Measurements from ENCODE around the gene PHIP. TPM values are rescaled to one million over a fixed set of nuclear protein-coding genes. Genes with fewer than 3 reads are reported as not detected.

The PHIP gene
- total RNA-seq, 1 experiment from 2014 or later = 53.6 TPM

- no peak for TF ChIP-seq CTCF (conservative IDR thresholded peaks at IDR 0.05)
- H3K27ac ChIP-seq (ENCODE audit: insufficient read length, low read depth, low read length) = no peak overlapping the region
- H3K9me3 ChIP-seq (ENCODE audit: control insufficient read depth, low read depth, low read length) = no peaks in the 10 kb centered on the region
- H3K4me3 Mint-ChIP-seq = no peak overlapping the region
- H4K8ac ChIP-seq (replicated peaks; ENCODE audit: insufficient read length, low read depth, low read length) = no peak overlapping the region
- no peak overlapping the region for H3K18ac ChIP-seq (ENCODE audit: insufficient read length, low read depth, low read length)
- peaks cover 25 to 53% (median 45%) of the 10 kb centered on the region in 3 experiments for H3K36me3 Mint-ChIP-seq (ENCODE audit: insufficient read depth in 1 of 3, low read depth in 3 of 3)
- no peaks in the 10 kb centered on the region for H3K23me2 ChIP-seq (ENCODE audit: insufficient read length, low read depth, low read length, poor library complexity, severe bottlenecking)
- H3K27me3 Mint-ChIP-seq (ENCODE audit: low read depth) = no peaks in the 10 kb centered on the region
- H2AFZ ChIP-seq (ENCODE audit: low read length) = no peak overlapping the region
- no peaks in the 10 kb centered on the region for H3K9me3 Mint-ChIP-seq
- H3K4me1 Mint-ChIP-seq = peaks cover 9 to 18% of the 10 kb centered on the region in 2 experiments
- no peak overlapping the region for H4K5ac ChIP-seq (ENCODE audit: insufficient read length, low read depth, low read length)
- no peak for DNase-seq
- H2BK120ac ChIP-seq (ENCODE audit: low read depth, low read length, poor library complexity, severe bottlenecking) = no peak overlapping the region
- H3K23ac ChIP-seq (ENCODE audit: insufficient read length, low read depth, low read length) = no peak overlapping the region
- H3K4me1 ChIP-seq (ENCODE audit: insufficient read depth, low read length) = no peaks in the 10 kb centered on the region
- H2AK5ac ChIP-seq (ENCODE audit: insufficient read length, low read length) = no peak overlapping the region
- H2BK5ac ChIP-seq (ENCODE audit: insufficient read length, low read length) = no peak overlapping the region
- H3K27ac Mint-ChIP-seq = no peak overlapping the region
- H3K9ac ChIP-seq (ENCODE audit: extremely low read depth, insufficient read length, low read length) = no peak overlapping the region
- H3K56ac ChIP-seq (ENCODE audit: insufficient read length, low read depth, low read length) = no peak overlapping the region
- H4K20me1 ChIP-seq (ENCODE audit: control insufficient read depth, insufficient read depth, insufficient read length) = no peaks in the 10 kb centered on the region
- no peaks in the 10 kb centered on the region for H3K79me1 ChIP-seq (ENCODE audit: insufficient read depth, low read depth, low read length, poor library complexity, severe bottlenecking)
- no peaks in the 10 kb centered on the region for H3K27me3 ChIP-seq (ENCODE audit: insufficient read depth, low read length)
- no peak overlapping the region for H2BK15ac ChIP-seq (ENCODE audit: low read depth, low read length)
- H2BK20ac ChIP-seq (ENCODE audit: low read depth, low read length, poor library complexity, severe bottlenecking) = no peak overlapping the region
- no peak overlapping the region for H3K4ac ChIP-seq (ENCODE audit: low read depth, low read length)
- no peak overlapping the region for H3T11ph ChIP-seq (ENCODE audit: low read length)
- H4K91ac ChIP-seq (ENCODE audit: insufficient read length, low read depth, low read length) = no peak overlapping the region
- no peak overlapping the region for H3K14ac ChIP-seq (ENCODE audit: insufficient read depth, low read length)
- no peak overlapping the region for H2BK12ac ChIP-seq (ENCODE audit: insufficient read length, low read depth, low read length)
- H3K4me2 ChIP-seq (ENCODE audit: insufficient read depth, insufficient read length, low read length) = no peak overlapping the region
- peaks cover 3% of the 10 kb centered on the region for H3K79me2 ChIP-seq (ENCODE audit: insufficient read depth, low read length)
Observed at GRCh38 chr6:79038061-79038460, 40.0 kb downstream of the PHIP start.

All from H9 (cell line).